Kasumi-1 (cell line): ENCODE results near the gene VAT1.
A peak's percentile ranks its signal among the peaks of the same experiment; 100 is the strongest.
"Not testable (repeated sequence)": the region's sequence is repeated elsewhere in the genome, so short reads cannot be mapped to it uniquely, and the experiment has no call there.

Experiments
- DNase-seq, 2 experiments: peaks; one replicate each; lab custom pipeline; 2025; lab: John Stamatoyannopoulos, UW

The VAT1 gene

GRCh38 chr17:43021741-43022512 lies at the start of gene VAT1:
VAT1 (minus strand) TSS chr17:43022385; CDS start chr17:43022322, 63 bp downstream.
- peak; percentile 64 to 75 for DNase-seq

GRCh38 chr17:43070872-43071271 lies 48.7 kb upstream of the VAT1 start:
- no peak for DNase-seq

GRCh38 chr17:43070257-43070656 lies 48.1 kb upstream of the VAT1 start:
- no peak for DNase-seq

- no peak for DNase-seq
Observed at GRCh38 chr17:43069368-43069898, 47.2 kb upstream of the VAT1 start.

GRCh38 chr17:43068570-43069367 lies 46.6 kb upstream of the VAT1 start:
- DNase-seq = no peak

- DNase-seq = no peak
Observed at GRCh38 chr17:43062984-43063638, 40.9 kb upstream of the VAT1 start.

- no peak for DNase-seq
Observed at GRCh38 chr17:43056051-43056450, 33.9 kb upstream of the VAT1 start.

GRCh38 chr17:43053008-43053407 lies 30.8 kb upstream of the VAT1 start:
- DNase-seq = not testable (repeated sequence)

GRCh38 chr17:43051969-43052368 lies 29.8 kb upstream of the VAT1 start:
- no peak for DNase-seq

- DNase-seq = no peak
Observed at GRCh38 chr17:43044024-43044423, 21.8 kb upstream of the VAT1 start.

- DNase-seq = no peak
Observed at GRCh38 chr17:43043307-43043706, 21.1 kb upstream of the VAT1 start.

- no peak for DNase-seq
Observed at GRCh38 chr17:43042025-43042628, 19.9 kb upstream of the VAT1 start.

- no peak for DNase-seq
Observed at GRCh38 chr17:43040655-43041054, 18.5 kb upstream of the VAT1 start.

GRCh38 chr17:43039646-43040045 lies 17.5 kb upstream of the VAT1 start:
- no peak for DNase-seq

GRCh38 chr17:43034894-43035293 lies 12.7 kb upstream of the VAT1 start:
- DNase-seq = no peak

GRCh38 chr17:43033948-43034881 lies 12.0 kb upstream of the VAT1 start:
- DNase-seq = no peak

- no peak for DNase-seq
Observed at GRCh38 chr17:43031666-43032065, 9.5 kb upstream of the VAT1 start.

- no peak for DNase-seq
Observed at GRCh38 chr17:43030137-43030767, 8.1 kb upstream of the VAT1 start.

GRCh38 chr17:43028221-43028861 lies 6.2 kb upstream of the VAT1 start:
- DNase-seq = no peak
